Activated gamma-delta T cell treated with anti-CD3 and anti-CD28 coated beads, Interleukin-2, amount 50 U/mL, for 16 hours (primary cell): ENCODE results near the gene NLGN2.

Experiments used
- DNase-seq: peaks from one replicate; pipeline ENCODE4 v3.0.0-alpha.2; 2020; ENCODE audit warnings: low read depth

The NLGN2 gene

DNA sequence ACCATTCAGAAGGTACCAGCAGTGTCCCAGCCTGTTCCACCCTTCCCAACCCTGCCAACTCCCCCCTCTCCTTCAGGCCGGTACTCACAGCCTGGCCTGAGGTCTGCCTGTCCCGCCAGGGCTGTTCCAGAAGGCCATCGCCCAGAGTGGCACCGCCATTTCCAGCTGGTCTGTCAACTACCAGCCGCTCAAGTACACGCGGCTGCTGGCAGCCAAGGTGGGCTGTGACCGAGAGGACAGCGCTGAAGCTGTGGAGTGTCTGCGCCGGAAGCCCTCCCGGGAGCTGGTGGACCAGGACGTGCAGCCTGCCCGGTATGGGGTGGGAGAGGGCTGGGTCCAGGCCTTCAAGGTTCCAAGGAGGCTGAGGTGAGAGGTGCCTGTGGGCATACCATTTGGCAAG, 7.2 kb downstream of the NLGN2 start:
- DNase-seq, result no peak

- no peak for DNase-seq
Observed at GRCh38 chr17:7415784-7416183, 8.1 kb downstream of the NLGN2 start.

DNA sequence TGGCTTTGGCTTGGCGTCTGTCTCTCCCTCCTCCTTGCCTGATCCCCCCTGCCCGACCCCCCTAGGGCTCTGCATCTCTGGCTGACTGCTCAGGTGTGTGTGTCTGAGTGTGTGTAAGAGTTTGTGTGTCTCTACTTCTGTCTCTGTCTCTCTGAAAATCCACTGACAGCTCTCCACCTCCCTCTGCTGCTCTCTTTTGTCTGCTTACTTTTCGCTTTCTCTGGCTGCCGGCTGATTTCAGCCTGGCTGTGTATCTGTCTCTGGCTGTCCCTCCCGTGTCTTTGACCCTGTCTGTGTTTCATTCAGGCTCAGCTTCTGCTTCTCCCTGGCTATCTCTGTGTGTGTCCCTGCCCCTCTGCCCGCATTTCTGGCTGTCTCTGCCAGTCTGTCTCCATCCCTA, 8.7 kb downstream of the NLGN2 start:
- no peak for DNase-seq

- DNase-seq, result no peak
Observed at GRCh38 chr17:7417056-7417655, 9.5 kb downstream of the NLGN2 start.

GRCh38 chr17:7418472-7419152, 11.0 kb downstream of the NLGN2 start:
- DNase-seq, result no peak

- no peak for DNase-seq
Observed at GRCh38 chr17:7419819-7420610, 12.4 kb downstream of the NLGN2 start, which contains the start of gene SPEM1. SPEM1 (plus strand) TSS chr17:7420324; CDS start chr17:7420385, 61 bp downstream.

DNA sequence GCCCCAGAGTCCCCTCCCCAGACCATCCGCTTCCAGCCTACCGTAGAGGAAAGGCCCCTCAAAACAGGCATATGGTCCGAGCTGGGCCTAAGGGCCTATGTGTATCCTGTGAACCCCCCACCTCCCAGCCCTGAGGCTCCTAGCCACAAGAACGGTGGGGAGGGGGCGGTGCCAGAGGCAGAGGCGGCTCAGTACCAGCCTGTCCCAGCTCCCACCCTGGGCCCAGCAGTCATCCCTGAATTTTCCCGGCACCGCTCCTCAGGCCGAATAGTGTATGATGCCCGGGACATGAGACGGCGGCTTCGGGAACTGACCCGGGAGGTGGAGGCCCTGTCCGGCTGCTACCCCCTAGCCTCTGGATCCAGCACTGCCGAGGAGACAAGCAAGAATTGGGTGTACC, 13.5 kb downstream of the NLGN2 start:
- DNase-seq, result no peak

- no peak for DNase-seq
Observed at GRCh38 chr17:7423679-7424078, 16.0 kb downstream of the NLGN2 start.

GRCh38 chr17:7425316-7425715, 17.7 kb downstream of the NLGN2 start, which contains the start of gene SPEM2:
SPEM2 (plus strand) TSS chr17:7425616; CDS start chr17:7425689, 73 bp downstream.
- DNase-seq, result no peak

DNA sequence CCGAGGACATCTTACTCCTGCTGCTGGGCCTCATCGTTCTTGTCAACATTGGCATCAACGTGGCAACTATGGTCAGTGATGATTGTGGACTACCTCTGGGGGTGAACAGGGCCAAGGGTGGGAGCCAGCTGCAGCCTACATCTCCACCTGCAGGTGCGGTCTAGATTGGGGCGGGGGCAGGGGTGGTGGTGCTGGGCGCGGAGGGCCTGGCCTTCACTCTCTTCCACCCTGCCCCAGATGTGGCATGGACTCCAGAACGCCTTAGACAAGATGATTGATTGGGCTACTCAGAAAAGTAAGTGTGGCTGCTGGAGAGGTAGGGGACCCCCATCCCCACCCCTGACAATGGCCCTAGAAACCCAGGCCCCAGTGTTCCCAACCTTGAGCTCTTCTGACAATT, 18.1 kb downstream of the NLGN2 start:
- DNase-seq, result no peak

GRCh38 chr17:7426203-7426863, 18.7 kb downstream of the NLGN2 start:
- DNase-seq, result no peak

- no peak for DNase-seq
Observed at GRCh38 chr17:7426896-7427489, 19.3 kb downstream of the NLGN2 start.

DNA sequence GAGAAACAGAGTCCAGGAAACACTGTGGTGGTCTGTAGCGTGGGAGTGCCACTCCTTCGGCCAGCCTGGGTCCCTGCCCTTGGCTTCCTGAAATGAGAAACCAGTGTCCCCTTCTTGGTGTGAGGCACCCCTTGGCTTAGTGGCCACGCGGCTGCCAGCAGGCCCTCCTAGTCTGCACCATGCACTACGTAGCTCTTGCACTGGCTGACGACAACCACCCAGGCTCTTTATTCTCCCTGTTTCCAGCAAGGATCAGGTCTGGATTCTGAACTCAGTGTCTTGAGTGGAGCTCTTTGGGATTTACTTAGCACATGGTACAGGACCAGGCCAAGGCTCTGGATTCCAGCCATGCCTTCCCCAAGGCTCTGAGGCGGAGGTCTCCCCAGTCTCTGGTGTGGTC, 19.9 kb downstream of the NLGN2 start:
- no peak for DNase-seq

GRCh38 chr17:7428557-7428956, 20.9 kb downstream of the NLGN2 start, which contains the start of gene SPEM3:
SPEM3 (plus strand) TSS chr17:7428857; CDS start chr17:7428903, 46 bp downstream.
- DNase-seq, result no peak

DNA sequence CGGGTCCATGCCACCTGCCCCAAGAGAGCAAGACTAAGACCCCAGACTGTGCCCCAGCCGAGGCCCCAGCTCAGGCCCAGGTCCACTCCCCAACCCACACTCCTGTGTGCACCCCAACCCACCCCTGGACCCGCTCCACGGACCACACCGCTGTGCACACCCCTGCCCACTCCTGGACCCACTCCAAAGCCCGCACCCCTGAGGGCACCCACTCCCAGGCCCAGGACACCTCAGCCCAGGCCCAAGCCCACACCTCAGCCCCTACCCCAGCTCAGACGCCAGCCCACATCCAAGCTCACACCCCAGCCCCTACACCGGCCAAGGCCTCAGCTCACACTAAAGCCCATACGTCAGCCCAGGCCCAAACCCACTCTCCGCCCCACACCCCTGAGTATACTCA, 22.1 kb downstream of the NLGN2 start:
- no peak for DNase-seq

DNA sequence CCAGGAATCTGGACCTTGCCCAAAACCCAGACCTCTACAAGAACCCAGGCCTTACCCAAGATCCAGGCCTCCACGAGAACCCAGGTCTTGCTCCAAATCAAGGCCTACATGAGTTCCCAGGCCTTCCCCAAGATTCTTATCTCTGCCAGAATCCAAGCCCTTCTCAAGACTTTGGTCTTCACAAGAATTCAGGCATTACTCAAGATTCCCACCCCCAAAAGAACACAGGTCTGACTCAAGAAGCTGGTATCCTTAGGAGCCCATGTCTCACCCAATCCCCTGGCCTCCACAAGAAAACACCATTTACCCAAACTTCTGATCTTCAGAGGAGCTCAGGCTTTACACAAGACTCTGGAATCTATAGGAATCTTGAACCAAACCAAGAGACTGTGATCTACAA, 23.6 kb downstream of the NLGN2 start:
- DNase-seq, result no peak

GRCh38 chr17:7432296-7432695, 24.7 kb downstream of the NLGN2 start:
- no peak for DNase-seq

DNA sequence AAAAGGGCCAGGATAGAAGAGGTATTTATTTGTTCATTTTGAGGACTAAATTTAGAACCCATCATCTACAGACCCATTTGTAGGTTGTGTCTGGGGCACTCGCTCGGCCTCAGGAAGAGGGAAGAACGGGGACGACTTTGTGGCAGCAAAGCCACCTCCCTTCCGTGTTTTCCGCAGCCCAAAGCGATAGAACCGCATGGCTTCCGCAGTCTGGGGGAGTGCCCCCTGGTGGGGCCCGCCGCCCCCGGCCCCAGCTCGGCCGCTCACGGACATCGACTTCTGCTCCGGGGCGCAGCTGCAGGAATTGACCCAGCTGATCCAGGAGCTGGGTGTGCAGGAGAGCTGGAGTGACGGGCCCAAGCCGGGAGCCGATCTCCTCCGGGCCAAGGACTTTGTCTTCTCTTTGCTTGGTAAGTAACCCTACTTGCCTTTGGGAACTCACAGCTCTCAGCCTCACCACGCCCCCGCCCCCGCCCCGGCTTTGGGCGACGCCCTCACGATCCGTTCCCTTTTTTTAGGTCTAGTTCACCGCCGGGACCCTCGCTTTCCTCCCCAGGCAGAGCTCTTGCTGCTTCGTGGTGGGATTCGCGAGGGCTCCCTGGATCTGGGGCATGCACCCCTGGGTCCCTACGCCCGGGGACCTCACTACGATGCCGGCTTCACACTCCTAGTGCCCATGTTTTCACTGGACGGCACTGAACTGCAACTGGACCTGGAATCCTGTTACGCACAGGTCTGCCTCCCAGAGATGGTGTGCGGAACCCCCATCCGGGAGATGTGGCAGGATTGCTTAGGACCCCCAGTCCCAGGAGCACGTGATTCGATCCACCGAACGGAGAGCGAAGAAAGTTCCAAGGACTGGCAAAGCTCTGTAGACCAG, 28.3 kb downstream of the NLGN2 start:
- DNase-seq, result peak; percentile 27

GRCh38 chr17:7436556-7437368, 29.1 kb downstream of the NLGN2 start:
- peak; percentile 65 for DNase-seq

GRCh38 chr17:7437369-7437863, 29.8 kb downstream of the NLGN2 start:
- no peak for DNase-seq
